ENCODE results near the gene EVX2. TPM values are rescaled to one million over a fixed set of nuclear protein-coding genes. Genes with fewer than 3 reads are reported as not detected.
A peak's percentile ranks its signal among the peaks of the same experiment; 100 is the strongest.

The EVX2 gene
- polyA plus RNA-seq, 1 of the 3 experiments (the other 2 are of a cell fraction): not detected

DNA sequence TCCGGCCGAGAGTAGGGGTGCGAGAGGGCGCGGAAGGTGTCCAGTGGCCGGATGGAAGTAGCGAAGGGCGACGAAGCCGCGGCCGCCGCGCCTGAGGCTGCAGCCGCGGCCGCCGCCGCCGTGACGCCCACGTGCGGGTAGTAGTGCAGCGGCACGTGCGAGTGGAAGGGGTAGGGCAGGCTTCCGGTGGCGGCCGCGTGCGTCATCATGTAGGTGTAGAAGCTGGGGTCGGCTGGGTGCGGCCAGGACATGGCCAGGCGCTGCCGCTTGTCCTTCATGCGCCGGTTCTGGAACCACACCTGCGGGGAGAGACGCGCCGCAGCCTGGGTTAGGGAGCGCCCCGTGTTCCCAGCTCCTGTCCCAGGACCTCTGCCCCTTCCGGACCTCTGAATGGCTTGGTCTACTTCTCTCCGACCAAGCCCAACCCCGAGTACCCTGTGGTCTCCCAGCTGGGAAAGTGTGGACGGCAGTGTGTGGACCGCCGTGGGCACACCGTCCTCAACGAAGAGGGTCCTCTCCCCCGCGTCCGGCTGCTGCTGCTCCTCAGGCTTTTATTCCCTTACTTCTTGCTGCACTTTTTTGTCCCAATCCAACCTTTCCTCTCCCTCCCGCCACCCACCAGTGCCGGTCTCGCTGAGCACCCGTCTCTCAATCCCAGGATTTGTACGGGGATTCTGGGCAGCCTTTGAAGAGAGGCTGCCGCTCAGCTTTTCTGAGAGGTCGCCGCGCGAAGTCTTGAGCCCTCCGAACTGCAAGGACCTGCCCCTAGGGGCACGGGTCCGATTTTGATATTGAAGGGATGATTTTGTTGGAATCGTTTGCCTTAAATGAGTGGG, 3.0 kb downstream of the EVX2 start:
- CTCF ChIA-PET: interaction anchor here (0.8 to 12.1 kb wide), 32 partner anchors 8 to 877 kb away, joined by 3 to 262 read pairs (median 5); partner anchors contain the start of gene HOXD13
- Histone ChIP-seq H3K36me3 (replicated peaks in 1 of 2; ENCODE audit: control insufficient read depth in 1 of 2, insufficient read depth in 2 of 2, low read length in 1 of 2) (no peaks in the 10 kb centered on the region), H3K27ac (ENCODE audit: low read depth in 2 of 2, low read length in 1 of 2) (no peak overlapping the region), H3K9me3 (no peaks in the 10 kb centered on the region), H3K4me1 (ENCODE audit: control insufficient read depth in 1 of 2, insufficient read depth in 2 of 2, low read depth in 1 of 2, low read length in 1 of 2) (peaks cover 0 to 31% of the 10 kb centered on the region in 2 experiments; a peak in 1 of 4 replicates), H4K20me1 (ENCODE audit: insufficient read depth) (peaks cover 17% of the 10 kb centered on the region; the same call in 1 of the 2 replicates), H3K9ac (no peak overlapping the region), H3K27me3 (ENCODE audit: insufficient read depth) (peaks cover 74% of the 10 kb centered on the region), H3K9me2 (no peaks in the 10 kb centered on the region), H3K79me2 (ENCODE audit: insufficient read depth) (no peaks in the 10 kb centered on the region), H3K4me2 (peak overlapping the region; percentile 70), H3F3A (replicated peaks; ENCODE audit: insufficient read depth) (peaks cover 3% of the 10 kb centered on the region), H3K4me3 (ENCODE audit: low read depth in 2 of 2, low read length in 1 of 2) (peak overlapping the region; percentile 39 to 48; a peak in 3 of 4 replicates), H2AFZ (ENCODE audit: low read depth) (no peak overlapping the region)
- no peak for TF ChIP-seq RFX5 (IDR thresholded peaks at IDR 0.05; ENCODE audit: low read length)
- TF ChIP-seq, protein P1, sequence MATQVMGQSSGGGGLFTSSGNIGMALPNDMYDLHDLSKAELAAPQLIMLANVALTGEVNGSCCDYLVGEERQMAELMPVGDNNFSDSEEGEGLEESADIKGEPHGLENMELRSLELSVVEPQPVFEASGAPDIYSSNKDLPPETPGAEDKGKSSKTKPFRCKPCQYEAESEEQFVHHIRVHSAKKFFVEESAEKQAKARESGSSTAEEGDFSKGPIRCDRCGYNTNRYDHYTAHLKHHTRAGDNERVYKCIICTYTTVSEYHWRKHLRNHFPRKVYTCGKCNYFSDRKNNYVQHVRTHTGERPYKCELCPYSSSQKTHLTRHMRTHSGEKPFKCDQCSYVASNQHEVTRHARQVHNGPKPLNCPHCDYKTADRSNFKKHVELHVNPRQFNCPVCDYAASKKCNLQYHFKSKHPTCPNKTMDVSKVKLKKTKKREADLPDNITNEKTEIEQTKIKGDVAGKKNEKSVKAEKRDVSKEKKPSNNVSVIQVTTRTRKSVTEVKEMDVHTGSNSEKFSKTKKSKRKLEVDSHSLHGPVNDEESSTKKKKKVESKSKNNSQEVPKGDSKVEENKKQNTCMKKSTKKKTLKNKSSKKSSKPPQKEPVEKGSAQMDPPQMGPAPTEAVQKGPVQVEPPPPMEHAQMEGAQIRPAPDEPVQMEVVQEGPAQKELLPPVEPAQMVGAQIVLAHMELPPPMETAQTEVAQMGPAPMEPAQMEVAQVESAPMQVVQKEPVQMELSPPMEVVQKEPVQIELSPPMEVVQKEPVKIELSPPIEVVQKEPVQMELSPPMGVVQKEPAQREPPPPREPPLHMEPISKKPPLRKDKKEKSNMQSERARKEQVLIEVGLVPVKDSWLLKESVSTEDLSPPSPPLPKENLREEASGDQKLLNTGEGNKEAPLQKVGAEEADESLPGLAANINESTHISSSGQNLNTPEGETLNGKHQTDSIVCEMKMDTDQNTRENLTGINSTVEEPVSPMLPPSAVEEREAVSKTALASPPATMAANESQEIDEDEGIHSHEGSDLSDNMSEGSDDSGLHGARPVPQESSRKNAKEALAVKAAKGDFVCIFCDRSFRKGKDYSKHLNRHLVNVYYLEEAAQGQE (IDR thresholded peaks at IDR 0.05; ENCODE audit: low read depth, low read length): no peak
- TF ChIP-seq, protein P2, sequence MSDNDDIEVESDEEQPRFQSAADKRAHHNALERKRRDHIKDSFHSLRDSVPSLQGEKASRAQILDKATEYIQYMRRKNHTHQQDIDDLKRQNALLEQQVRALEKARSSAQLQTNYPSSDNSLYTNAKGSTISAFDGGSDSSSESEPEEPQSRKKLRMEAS (IDR thresholded peaks at IDR 0.05; ENCODE audit: low read depth): peak; percentile 67; the same call in 1 of the 2 replicates
- TF ChIP-seq EZH2phosphoT487 (IDR thresholded peaks at IDR 0.05; ENCODE audit: borderline replicate concordance, low read depth): peak; percentile 46; the same call in 1 of the 2 replicates
- TF ChIP-seq SMC3 (IDR thresholded peaks at IDR 0.05; ENCODE audit: low read depth, low read length): no peak
- no peak for TF ChIP-seq JUND (IDR thresholded peaks at IDR 0.05)
- TF ChIP-seq, protein P3, sequence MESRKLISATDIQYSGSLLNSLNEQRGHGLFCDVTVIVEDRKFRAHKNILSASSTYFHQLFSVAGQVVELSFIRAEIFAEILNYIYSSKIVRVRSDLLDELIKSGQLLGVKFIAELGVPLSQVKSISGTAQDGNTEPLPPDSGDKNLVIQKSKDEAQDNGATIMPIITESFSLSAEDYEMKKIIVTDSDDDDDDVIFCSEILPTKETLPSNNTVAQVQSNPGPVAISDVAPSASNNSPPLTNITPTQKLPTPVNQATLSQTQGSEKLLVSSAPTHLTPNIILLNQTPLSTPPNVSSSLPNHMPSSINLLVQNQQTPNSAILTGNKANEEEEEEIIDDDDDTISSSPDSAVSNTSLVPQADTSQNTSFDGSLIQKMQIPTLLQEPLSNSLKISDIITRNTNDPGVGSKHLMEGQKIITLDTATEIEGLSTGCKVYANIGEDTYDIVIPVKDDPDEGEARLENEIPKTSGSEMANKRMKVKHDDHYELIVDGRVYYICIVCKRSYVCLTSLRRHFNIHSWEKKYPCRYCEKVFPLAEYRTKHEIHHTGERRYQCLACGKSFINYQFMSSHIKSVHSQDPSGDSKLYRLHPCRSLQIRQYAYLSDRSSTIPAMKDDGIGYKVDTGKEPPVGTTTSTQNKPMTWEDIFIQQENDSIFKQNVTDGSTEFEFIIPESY (IDR thresholded peaks at IDR 0.05; ENCODE audit: borderline replicate concordance, low read depth): no peak
- TF ChIP-seq MXI1 (IDR thresholded peaks at IDR 0.05; ENCODE audit: low read depth, low read length): 0 out of 2 replicates have a peak, but pooled peaks have one; percentile 21
- TF ChIP-seq, protein P4, sequence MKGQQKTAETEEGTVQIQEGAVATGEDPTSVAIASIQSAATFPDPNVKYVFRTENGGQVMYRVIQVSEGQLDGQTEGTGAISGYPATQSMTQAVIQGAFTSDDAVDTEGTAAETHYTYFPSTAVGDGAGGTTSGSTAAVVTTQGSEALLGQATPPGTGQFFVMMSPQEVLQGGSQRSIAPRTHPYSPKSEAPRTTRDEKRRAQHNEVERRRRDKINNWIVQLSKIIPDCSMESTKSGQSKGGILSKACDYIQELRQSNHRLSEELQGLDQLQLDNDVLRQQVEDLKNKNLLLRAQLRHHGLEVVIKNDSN (IDR thresholded peaks at IDR 0.05; ENCODE audit: borderline replicate concordance, low read depth): 0 out of 2 replicates have a peak, but pooled peaks have one; percentile 13
- POLR2A ChIA-PET: interaction anchor here (0.6 to 1.1 kb wide), 2 partner anchors 79 to 393 kb away, joined by 3 read pairs; partner anchors contain the start of gene LNPK
- peak; percentile 43 for DNase-seq
- 12% methylated on average over 28 of the region's 68 CpGs for WGBS (ENCODE audit: low lambda C conversion rate)
